Epithelial cell of esophagus (primary cell): ENCODE measurements around the gene SPEM3.

Source experiments
- DNase-seq: peaks from one replicate; pipeline ENCODE4 v3.0.0; 2010; ENCODE audit warnings: low read depth
- H3K4me3 ChIP-seq: 2 replicates; pipeline ENCODE4 v1.5.1; 2011; ENCODE audit warnings: mild to moderate bottlenecking, low read length, control low read depth
- TF ChIP-seq, protein P1 (sequence below): IDR thresholded peaks from 2 replicates; pipeline ENCODE4 v1.5.1; 2011; ENCODE audit warnings: low read depth, mild to moderate bottlenecking, low read length, control low read depth, inconsistent platforms; ENCODE audit not compliant: insufficient read depth; ENCODE audit errors: missing control alignments

Gene SPEM3

DNA sequence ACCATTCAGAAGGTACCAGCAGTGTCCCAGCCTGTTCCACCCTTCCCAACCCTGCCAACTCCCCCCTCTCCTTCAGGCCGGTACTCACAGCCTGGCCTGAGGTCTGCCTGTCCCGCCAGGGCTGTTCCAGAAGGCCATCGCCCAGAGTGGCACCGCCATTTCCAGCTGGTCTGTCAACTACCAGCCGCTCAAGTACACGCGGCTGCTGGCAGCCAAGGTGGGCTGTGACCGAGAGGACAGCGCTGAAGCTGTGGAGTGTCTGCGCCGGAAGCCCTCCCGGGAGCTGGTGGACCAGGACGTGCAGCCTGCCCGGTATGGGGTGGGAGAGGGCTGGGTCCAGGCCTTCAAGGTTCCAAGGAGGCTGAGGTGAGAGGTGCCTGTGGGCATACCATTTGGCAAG lies 13.8 kb upstream of the SPEM3 start:
- TF ChIP-seq, protein P1, sequence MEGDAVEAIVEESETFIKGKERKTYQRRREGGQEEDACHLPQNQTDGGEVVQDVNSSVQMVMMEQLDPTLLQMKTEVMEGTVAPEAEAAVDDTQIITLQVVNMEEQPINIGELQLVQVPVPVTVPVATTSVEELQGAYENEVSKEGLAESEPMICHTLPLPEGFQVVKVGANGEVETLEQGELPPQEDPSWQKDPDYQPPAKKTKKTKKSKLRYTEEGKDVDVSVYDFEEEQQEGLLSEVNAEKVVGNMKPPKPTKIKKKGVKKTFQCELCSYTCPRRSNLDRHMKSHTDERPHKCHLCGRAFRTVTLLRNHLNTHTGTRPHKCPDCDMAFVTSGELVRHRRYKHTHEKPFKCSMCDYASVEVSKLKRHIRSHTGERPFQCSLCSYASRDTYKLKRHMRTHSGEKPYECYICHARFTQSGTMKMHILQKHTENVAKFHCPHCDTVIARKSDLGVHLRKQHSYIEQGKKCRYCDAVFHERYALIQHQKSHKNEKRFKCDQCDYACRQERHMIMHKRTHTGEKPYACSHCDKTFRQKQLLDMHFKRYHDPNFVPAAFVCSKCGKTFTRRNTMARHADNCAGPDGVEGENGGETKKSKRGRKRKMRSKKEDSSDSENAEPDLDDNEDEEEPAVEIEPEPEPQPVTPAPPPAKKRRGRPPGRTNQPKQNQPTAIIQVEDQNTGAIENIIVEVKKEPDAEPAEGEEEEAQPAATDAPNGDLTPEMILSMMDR, result no peak
- no peak overlapping the region for H3K4me3 ChIP-seq
- DNase-seq, result no peak

DNA sequence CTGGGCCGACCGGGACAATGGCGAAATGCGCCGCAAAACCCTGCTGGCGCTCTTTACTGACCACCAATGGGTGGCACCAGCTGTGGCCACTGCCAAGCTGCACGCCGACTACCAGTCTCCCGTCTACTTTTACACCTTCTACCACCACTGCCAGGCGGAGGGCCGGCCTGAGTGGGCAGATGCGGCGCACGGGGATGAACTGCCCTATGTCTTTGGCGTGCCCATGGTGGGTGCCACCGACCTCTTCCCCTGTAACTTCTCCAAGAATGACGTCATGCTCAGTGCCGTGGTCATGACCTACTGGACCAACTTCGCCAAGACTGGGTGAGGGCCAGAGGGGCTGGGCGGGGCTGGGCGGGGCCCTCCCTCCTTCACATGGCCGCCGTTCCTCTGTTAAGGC lies 12.9 kb upstream of the SPEM3 start:
- no peak overlapping the region for H3K4me3 ChIP-seq
- TF ChIP-seq, protein P1, result no peak
- no peak for DNase-seq

DNA sequence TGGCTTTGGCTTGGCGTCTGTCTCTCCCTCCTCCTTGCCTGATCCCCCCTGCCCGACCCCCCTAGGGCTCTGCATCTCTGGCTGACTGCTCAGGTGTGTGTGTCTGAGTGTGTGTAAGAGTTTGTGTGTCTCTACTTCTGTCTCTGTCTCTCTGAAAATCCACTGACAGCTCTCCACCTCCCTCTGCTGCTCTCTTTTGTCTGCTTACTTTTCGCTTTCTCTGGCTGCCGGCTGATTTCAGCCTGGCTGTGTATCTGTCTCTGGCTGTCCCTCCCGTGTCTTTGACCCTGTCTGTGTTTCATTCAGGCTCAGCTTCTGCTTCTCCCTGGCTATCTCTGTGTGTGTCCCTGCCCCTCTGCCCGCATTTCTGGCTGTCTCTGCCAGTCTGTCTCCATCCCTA lies 12.3 kb upstream of the SPEM3 start:
- TF ChIP-seq, protein P1, result peak; percentile 23
- no peak overlapping the region for H3K4me3 ChIP-seq
- no peak for DNase-seq

DNA sequence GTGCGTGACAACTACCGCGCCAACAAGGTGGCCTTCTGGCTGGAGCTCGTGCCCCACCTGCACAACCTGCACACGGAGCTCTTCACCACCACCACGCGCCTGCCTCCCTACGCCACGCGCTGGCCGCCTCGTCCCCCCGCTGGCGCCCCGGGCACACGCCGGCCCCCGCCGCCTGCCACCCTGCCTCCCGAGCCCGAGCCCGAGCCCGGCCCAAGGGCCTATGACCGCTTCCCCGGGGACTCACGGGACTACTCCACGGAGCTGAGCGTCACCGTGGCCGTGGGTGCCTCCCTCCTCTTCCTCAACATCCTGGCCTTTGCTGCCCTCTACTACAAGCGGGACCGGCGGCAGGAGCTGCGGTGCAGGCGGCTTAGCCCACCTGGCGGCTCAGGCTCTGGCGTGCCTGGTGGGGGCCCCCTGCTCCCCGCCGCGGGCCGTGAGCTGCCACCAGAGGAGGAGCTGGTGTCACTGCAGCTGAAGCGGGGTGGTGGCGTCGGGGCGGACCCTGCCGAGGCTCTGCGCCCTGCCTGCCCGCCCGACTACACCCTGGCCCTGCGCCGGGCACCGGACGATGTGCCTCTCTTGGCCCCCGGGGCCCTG lies 11.5 kb upstream of the SPEM3 start:
- TF ChIP-seq, protein P1, result no peak
- H3K4me3 ChIP-seq, result no peak overlapping the region
- no peak for DNase-seq

DNA sequence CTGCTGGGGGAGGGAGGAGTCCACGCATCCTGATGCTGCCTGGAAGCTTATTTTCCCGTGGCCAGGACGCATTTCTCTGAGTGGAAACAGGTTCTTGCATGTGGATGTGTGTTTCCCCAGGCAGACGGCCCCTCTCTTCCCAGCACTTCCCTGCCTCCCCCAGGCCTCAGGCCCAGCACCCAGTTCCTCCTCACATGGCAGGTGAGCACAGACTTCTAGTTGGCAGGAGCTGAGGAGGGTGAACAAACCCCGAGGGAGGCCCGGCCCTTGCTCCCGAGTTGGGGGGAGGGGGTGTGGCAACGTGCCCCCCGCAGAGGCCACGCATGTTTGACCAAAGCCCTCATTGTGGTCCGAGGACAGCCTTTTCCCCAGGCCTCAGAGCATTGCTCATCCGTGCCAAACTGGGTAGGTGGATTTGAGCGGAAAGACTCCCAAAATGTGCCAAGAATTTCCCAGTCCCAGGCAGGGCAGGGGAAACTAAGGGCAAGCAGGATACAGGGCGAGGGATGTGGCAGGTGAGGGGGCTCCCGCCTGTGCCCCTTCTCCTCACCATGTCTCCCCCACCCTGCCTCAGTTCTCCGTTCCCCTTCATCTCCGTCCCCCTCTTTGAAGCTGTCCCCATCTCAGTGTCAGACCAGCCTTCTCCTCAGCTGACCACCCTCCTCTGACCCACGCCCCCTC lies 10.0 kb upstream of the SPEM3 start:
- TF ChIP-seq, protein P1, result no peak
- DNase-seq, result no peak
- no peak overlapping the region for H3K4me3 ChIP-seq

DNA sequence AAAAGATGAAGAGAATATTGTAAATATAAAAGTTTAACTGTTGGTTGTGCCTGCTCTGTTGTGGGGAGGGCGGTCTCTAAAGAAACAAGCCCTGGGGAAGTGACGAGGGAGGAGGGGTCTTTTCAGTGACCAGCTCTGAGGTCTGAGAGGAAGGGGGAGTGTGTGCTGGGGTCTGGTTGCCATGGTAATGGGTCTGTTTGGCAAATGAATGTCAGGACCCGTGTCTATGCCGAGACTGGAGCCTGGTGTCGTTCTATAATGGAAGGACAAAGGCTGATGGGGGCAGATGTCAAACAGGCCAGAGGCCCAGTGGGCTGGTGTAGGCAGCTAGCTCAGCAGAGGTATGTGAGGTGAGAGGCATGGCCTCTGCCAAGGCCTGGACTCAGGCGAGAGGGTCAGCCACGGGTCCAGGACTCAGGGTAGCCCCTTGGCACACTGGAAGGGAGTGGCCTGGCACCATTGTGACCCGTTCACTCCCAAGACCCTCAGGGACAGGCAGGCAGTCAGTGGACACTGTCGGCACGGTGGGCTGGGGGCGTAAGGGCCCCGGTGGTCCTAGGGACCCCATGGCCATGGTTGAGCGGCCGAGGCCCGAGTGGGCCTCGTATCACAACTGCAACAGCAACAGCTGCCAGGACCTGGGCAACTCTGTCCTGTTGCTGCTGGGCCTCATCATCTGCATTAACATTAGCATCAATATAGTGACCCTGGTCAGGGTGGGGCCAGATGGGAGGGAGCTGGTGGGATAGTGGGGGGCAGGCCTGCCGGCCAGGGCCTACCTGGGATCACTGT lies 8.6 kb upstream of the SPEM3 start, which contains the start of gene SPEM1:
Gene SPEM1 (plus strand): TSS at position 506 of the 792 bp plus-strand sequence. CDS start 61 bp downstream, at position 567.
- no peak within 1 kb of the TSS for H3K4me3 ChIP-seq
- DNase-seq, result no peak
- TF ChIP-seq, protein P1, result no peak
